SH-SY5Y (cell line): ENCODE data around the gene PLOD3.

Source experiments
- GATA2 ChIP-seq: IDR thresholded peaks from 2 replicates; pipeline ENCODE4 v1.6.1; 2011; ENCODE audit warnings: mild to moderate bottlenecking, low read depth, low read length
- GATA3 ChIP-seq: IDR thresholded peaks from 2 replicates; pipeline ENCODE4 v1.6.1; 2011; ENCODE audit warnings: low read depth, mild to moderate bottlenecking, low read length, moderate library complexity

GRCh38 chr7:101217388-101218235 lies at the start of gene PLOD3, which contains the start of gene ZNHIT1:
- TF ChIP-seq GATA2 (no peak), GATA3 (no peak)
